Measurements from ENCODE around the gene SYT2. TPM values are rescaled to one million over a fixed set of nuclear protein-coding genes. Genes with fewer than 3 reads are reported as not detected.

Gene SYT2
- total and polyA plus RNA-seq, 2 of the 13 experiments (the other 11 are each of a cell fraction or from before 2014, with no cell fraction given) = not detected

- TF ChIP-seq ZNF503 (CRISPR knock-in tag; IDR thresholded peaks at IDR 0.05) (no peak), ZNF614 (CRISPR knock-in tag; IDR thresholded peaks at IDR 0.05; ENCODE audit: borderline replicate concordance) (peak; percentile 60; the same call in 1 of the 2 replicates), ZNF784 (CRISPR knock-in tag; IDR thresholded peaks at IDR 0.05; ENCODE audit: borderline replicate concordance) (no peak), ZSCAN22 (CRISPR knock-in tag; IDR thresholded peaks at IDR 0.05) (no peak), HNRNPK (IDR thresholded peaks at IDR 0.05; ENCODE audit: low read depth, low read length, poor library complexity, severe bottlenecking) (no peak), ZNF646 (CRISPR knock-in tag; IDR thresholded peaks at IDR 0.05) (no peak), SRSF1 (optimal IDR thresholded peaks at IDR 0.05; ENCODE audit: low read depth, low read length) (no peak), SUZ12 (IDR thresholded peaks at IDR 0.05; ENCODE audit: low read depth, low read length) (no peak), CERS6 (CRISPR knock-in tag; IDR thresholded peaks at IDR 0.05) (no peak), SETDB1 (CRISPR knock-in tag; IDR thresholded peaks at IDR 0.05; ENCODE audit: borderline replicate concordance) (no peak), TFDP2 (CRISPR knock-in tag; IDR thresholded peaks at IDR 0.05) (0 out of 2 replicates have a peak, but pooled peaks have one; percentile 46), ISX (CRISPR knock-in tag; conservative IDR thresholded peaks at IDR 0.05) (peak; percentile 76; the same call in 1 of the 2 replicates), CBX2 (IDR thresholded peaks at IDR 0.05; ENCODE audit: low read depth, low read length) (no peak), CBX2 (CRISPR knock-in tag; IDR thresholded peaks at IDR 0.05; ENCODE audit: low read depth) (no peak), ONECUT2 (CRISPR knock-in tag; IDR thresholded peaks at IDR 0.05) (peak; percentile 61)
Observed at GRCh38 chr1:202692959-202693555, 17.2 kb downstream of the SYT2 start (continued).
